AG04449 (cell line): ENCODE results near the gene ACAD8.

Experiments used
- CTCF ChIA-PET: fragments of 350-600 bp; formaldehyde crosslinking; extraction: SDS; loops from one replicate; lab custom pipeline; 2021; ENCODE audit warnings: antibody characterized with exemption; lab: Yijun Ruan, JAX
- POLR2A ChIA-PET: fragments of 400-600, 350-600 bp; formaldehyde crosslinking; extraction: SDS; loops from one replicate; lab custom pipeline; 2020; ENCODE audit warnings: antibody characterized with exemption, inconsistent platforms; lab: Yijun Ruan, JAX
- DNase-seq: peaks from one replicate; pipeline ENCODE4 v3.0.0-alpha.2; 2010; ENCODE audit warnings: low read depth, low spot score
- H3K4me3 ChIP-seq: 2 replicates; pipeline ENCODE4 v1.5.1; 2011; ENCODE audit warnings: low read depth, mild to moderate bottlenecking, control low read depth, low read length
- CTCF ChIP-seq: IDR thresholded peaks from one replicate; pipeline ENCODE4 v1.5.1; 2011; ENCODE audit warnings: mild to moderate bottlenecking, moderate library complexity, low read length, control low read depth, inconsistent platforms; ENCODE audit not compliant: insufficient read depth; ENCODE audit errors: missing control alignments

The ACAD8 gene

GRCh38 chr11:134253188-134253993, at the start of gene ACAD8, which contains the start of gene THYN1:
Gene ACAD8, plus strand, starts transcription at chr11:134253568. Its CDS starts 33 bp downstream, at chr11:134253601.
Gene THYN1, minus strand, starts transcription at chr11:134253352. Its CDS starts 470 bp downstream, at chr11:134252882.
- ChIA-PET CTCF (interaction anchor here (1.0 to 2.4 kb wide), 3 partner anchors 9 to 42 kb away, joined by 3 to 15 read pairs (median 11); no protein-coding TSS in a partner anchor), POLR2A (no interaction called here)
- TF ChIP-seq CTCF = no peak
- peak; percentile 74 for DNase-seq
- peak within 1 kb of the TSS; percentile 79 for H3K4me3 ChIP-seq

- ChIA-PET POLR2A (no interaction called here), CTCF (interaction anchor here (0.9 to 1.3 kb wide), 6 partner anchors 11 to 283 kb away, joined by 3 to 4 read pairs (median 3); partner anchors contain the start of gene VPS26B)
These were observed 47.6 kb upstream of the ACAD8 start for GRCh38 chr11:134205729-134206128.

GRCh38 chr11:134206185-134206584, 47.2 kb upstream of the ACAD8 start:
- DNase-seq = no peak
- CTCF ChIA-PET = interaction anchor here (0.9 to 1.3 kb wide), 4 partner anchors 11 to 172 kb away, joined by 3 to 4 read pairs (median 4); partner anchors contain the start of gene VPS26B
- TF ChIP-seq CTCF = no peak
- POLR2A ChIA-PET = no interaction called here
- no peak overlapping the region for H3K4me3 ChIP-seq

More at GRCh38 chr11:134205729-134206128, 47.6 kb upstream of the ACAD8 start:
- no peak for TF ChIP-seq CTCF
- no peak overlapping the region for H3K4me3 ChIP-seq
- no peak for DNase-seq

- ChIA-PET POLR2A (no interaction called here), CTCF (interaction anchor here (0.8 to 3.8 kb wide), 17 partner anchors 9 to 135 kb away, joined by 3 to 22 read pairs (median 4); partner anchors contain the start of gene VPS26B)
- no peak overlapping the region for H3K4me3 ChIP-seq
- DNase-seq = no peak
- TF ChIP-seq CTCF = peak; percentile 29
These were observed 45.7 kb upstream of the ACAD8 start for GRCh38 chr11:134207538-134208239.

- no peak overlapping the region for H3K4me3 ChIP-seq
- DNase-seq = no peak
- TF ChIP-seq CTCF = no peak
- CTCF ChIA-PET = no interaction called here
- POLR2A ChIA-PET = no interaction called here
These were observed 37.5 kb upstream of the ACAD8 start for GRCh38 chr11:134215836-134216235.
